Measurements from ENCODE around the gene ABL1.

GRCh38 chr9:130856474-130856873, 21.4 kb downstream of the ABL1 start:
- TF ChIP-seq POLR2A (IDR thresholded peaks at IDR 0.05; ENCODE audit: low read length) (no peak), GATA1 (IDR thresholded peaks at IDR 0.05; ENCODE audit: low read depth, low read length) (no peak)

Measured in erythroblast (primary cell).